Activated T-cell treated with anti-CD3 and anti-CD28 coated beads, Interleukin-2, amount 50 U/mL, for 72 hours (primary cell): ENCODE data around the gene RNFT1. TPM values are rescaled to one million over a fixed set of nuclear protein-coding genes. Genes with fewer than 3 reads are reported as not detected.

ENCODE experiments used
- ATAC-seq, 2 donors: fragments of 150-1000 bp; cut with Tn5 transposase; replicated peaks in 1 of 2; 2 replicates each; pipeline ENCODE4 v1.10.0; 2021; ENCODE audit warnings: moderate library complexity in 2 of 2, mild to moderate bottlenecking in 1 of 2
- DNase-seq, 2 donors: peaks; one replicate each; pipeline ENCODE4 v3.0.0; 2021 to 2022; ENCODE audit warnings: mixed read lengths in 1 of 2
- H3K27ac Mint-ChIP-seq: one replicate; pipeline ENCODE4 v1.8.0; 2022; ENCODE audit warnings: mild to moderate bottlenecking, moderate library complexity, mixed read lengths
- H3K27me3 Mint-ChIP-seq: one replicate; pipeline ENCODE4 v1.8.0; 2022; ENCODE audit warnings: low read depth, mixed read lengths
- H3K36me3 Mint-ChIP-seq, 2 donors: one replicate each; pipeline ENCODE4 v1.8.0; 2022; ENCODE audit warnings: mixed read lengths in 2 of 2, mild to moderate bottlenecking in 1 of 2; ENCODE audit not compliant: insufficient read depth in 2 of 2
- H3K4me1 Mint-ChIP-seq: one replicate; pipeline ENCODE4 v1.8.0; 2022; ENCODE audit warnings: low read depth, mixed read lengths
- H3K4me3 Mint-ChIP-seq, 2 donors: one replicate each; pipeline ENCODE4 v1.8.0; 2022; ENCODE audit warnings: mild to moderate bottlenecking in 2 of 2, mixed read lengths in 2 of 2, moderate library complexity in 2 of 2
- H3K9me3 Mint-ChIP-seq, 2 donors: one replicate each; pipeline ENCODE4 v1.8.0; 2022; ENCODE audit warnings: mixed read lengths in 2 of 2
- total RNA-seq, 2 donors: library from RNA; stranded (reverse); gene quantifications; one replicate each; pipeline ENCODE4 v1.2.3, GENCODE V29; 2022

RNFT1 gene
- total RNA-seq, 2 donors from 2014 or later, result 45.2 to 47.6 TPM

DNA sequence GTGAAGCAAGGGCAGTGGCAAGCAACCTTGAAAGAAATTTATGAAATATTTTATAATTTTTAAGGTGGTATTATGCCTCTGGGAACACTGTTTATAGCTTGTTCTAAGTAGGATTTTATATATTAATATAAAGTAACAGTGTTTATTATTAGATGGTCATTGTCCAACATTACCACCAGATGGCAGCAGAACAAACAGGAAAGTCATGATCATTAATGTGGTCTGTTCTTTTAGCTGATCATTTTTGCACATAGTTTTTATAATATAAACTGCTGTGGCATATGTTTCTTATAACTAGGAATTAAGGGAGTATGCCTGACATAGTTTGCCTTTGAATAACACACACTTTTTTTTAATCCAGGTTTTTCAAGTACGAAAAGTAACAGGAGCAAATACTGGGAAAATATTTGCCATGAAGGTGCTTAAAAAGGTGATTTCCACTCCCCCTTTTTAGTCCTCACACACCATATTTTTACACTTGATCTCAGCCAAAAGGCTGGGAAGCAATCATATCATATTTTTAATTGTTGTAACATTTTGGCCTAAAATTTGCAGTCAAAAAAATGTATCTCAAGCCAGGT lies 50.2 kb downstream of the RNFT1 start:
- Mint-ChIP-seq H3K36me3 (peaks cover 6 to 27% of the 10 kb centered on the region in 2 donors), H3K4me3 (no peak overlapping the region), H3K9me3 (no peaks in the 10 kb centered on the region), H3K27ac (no peak overlapping the region), H3K4me1 (no peaks in the 10 kb centered on the region), H3K27me3 (no peaks in the 10 kb centered on the region)
- ATAC-seq (no peak), DNase-seq (no peak)

GRCh38 chr17:59907467-59907866 lies 57.1 kb downstream of the RNFT1 start:
- Mint-ChIP-seq H3K4me1 (peaks cover 18% of the 10 kb centered on the region), H3K27me3 (no peaks in the 10 kb centered on the region), H3K36me3 (peaks cover 0 to 8% of the 10 kb centered on the region in 2 donors), H3K27ac (no peak overlapping the region), H3K4me3 (no peak overlapping the region), H3K9me3 (no peaks in the 10 kb centered on the region)
- no peak for DNase-seq
- ATAC-seq, result no peak

GRCh38 chr17:59903455-59903854 lies 61.1 kb downstream of the RNFT1 start:
- no peaks in the 10 kb centered on the region for H3K27me3 Mint-ChIP-seq
- peaks cover 33% of the 10 kb centered on the region for H3K4me1 Mint-ChIP-seq
- ATAC-seq (no peak), DNase-seq (no peak)
- H3K9me3 Mint-ChIP-seq, result no peaks in the 10 kb centered on the region
- peak overlapping the region in 1 of 2 donors; percentile 5 for H3K4me3 Mint-ChIP-seq
- peaks cover 0 to 6% of the 10 kb centered on the region in 2 donors for H3K36me3 Mint-ChIP-seq
- peak overlapping the region; percentile 8 for H3K27ac Mint-ChIP-seq

Other genes starting within 250 kb of the RNFT1 start
- 10 to 100 TPM; 13.8 to 14.3 TPM for gene TUBD1, start 71.8 kb downstream of the RNFT1 start, total RNA-seq
- gene RPS6KB1, start 71.6 kb downstream of the RNFT1 start, total RNA-seq, result 10 to 100 TPM; 65.8 to 68.8 TPM
- 10 to 100 TPM; 27.8 to 36.9 TPM for gene HEATR6, start 114.2 kb upstream of the RNFT1 start, total RNA-seq
- not detected for gene CA4, start 185.2 kb upstream of the RNFT1 start, total RNA-seq